Activated naive CD4-positive, alpha-beta T cell treated with anti-CD3 and anti-CD28 coated beads, Interleukin-2, amount 10 ng/mL, durations not matched to agents 7 days and 5 days (primary cell): ENCODE measurements around the gene CXADR.

ENCODE experiments used
- CTCF ChIA-PET: fragments of 350-600 bp; sonication (Branson Sonifier 250); formaldehyde crosslinking; loops from one replicate; lab custom pipeline; 2021; ENCODE audit warnings: antibody characterized with exemption; lab: Charles Lee
- DNase-seq: peaks from one replicate; pipeline ENCODE4 v3.0.0-alpha.2; 2020
- H3K27ac Mint-ChIP-seq: one replicate; pipeline ENCODE4 v1.8.0; 2021; ENCODE audit warnings: mild to moderate bottlenecking, moderate library complexity, mixed read lengths
- H3K27me3 Mint-ChIP-seq: one replicate; pipeline ENCODE4 v1.8.0; 2021; ENCODE audit warnings: mild to moderate bottlenecking, mixed read lengths
- H3K36me3 Mint-ChIP-seq: one replicate; pipeline ENCODE4 v1.8.0; 2021; ENCODE audit warnings: mixed read lengths
- H3K4me1 Mint-ChIP-seq: one replicate; pipeline ENCODE4 v1.8.0; 2021; ENCODE audit warnings: mixed read lengths
- H3K4me3 Mint-ChIP-seq: one replicate; pipeline ENCODE4 v1.8.0; 2021; ENCODE audit warnings: mild to moderate bottlenecking, moderate library complexity, mixed read lengths
- H3K9me3 Mint-ChIP-seq: one replicate; pipeline ENCODE4 v1.8.0; 2021; ENCODE audit warnings: mixed read lengths

The CXADR gene

GRCh38 chr21:17540530-17540929, 27.7 kb downstream of the CXADR start:
- H3K4me1 Mint-ChIP-seq, result no peaks in the 10 kb centered on the region
- CTCF ChIA-PET, result no interaction called here
- no peaks in the 10 kb centered on the region for H3K36me3 Mint-ChIP-seq

GRCh38 chr21:17542371-17543011, 29.6 kb downstream of the CXADR start:
- H3K36me3 Mint-ChIP-seq, result no peaks in the 10 kb centered on the region
- no peak for DNase-seq
- no peak overlapping the region for H3K27ac Mint-ChIP-seq
- no peak overlapping the region for H3K4me3 Mint-ChIP-seq
- no peaks in the 10 kb centered on the region for H3K27me3 Mint-ChIP-seq
- CTCF ChIA-PET, result interaction anchor here (0.7 to 1.2 kb wide), 2 partner anchors 12 to 156 kb away, joined by 3 read pairs; no protein-coding TSS in a partner anchor
- H3K4me1 Mint-ChIP-seq, result no peaks in the 10 kb centered on the region
- H3K9me3 Mint-ChIP-seq, result no peaks in the 10 kb centered on the region

More at GRCh38 chr21:17540530-17540929, 27.7 kb downstream of the CXADR start:
- no peak for DNase-seq
- H3K27me3 Mint-ChIP-seq, result no peaks in the 10 kb centered on the region
- H3K4me3 Mint-ChIP-seq, result no peak overlapping the region
- no peak overlapping the region for H3K27ac Mint-ChIP-seq
- H3K9me3 Mint-ChIP-seq, result no peaks in the 10 kb centered on the region

GRCh38 chr21:17545007-17545406, 32.2 kb downstream of the CXADR start:
- Mint-ChIP-seq H3K27me3 (no peaks in the 10 kb centered on the region), H3K36me3 (no peaks in the 10 kb centered on the region), H3K27ac (no peak overlapping the region), H3K9me3 (no peaks in the 10 kb centered on the region), H3K4me3 (no peak overlapping the region), H3K4me1 (no peaks in the 10 kb centered on the region)
- CTCF ChIA-PET, result no interaction called here
- no peak for DNase-seq

- Mint-ChIP-seq H3K9me3 (no peaks in the 10 kb centered on the region), H3K27ac (no peak overlapping the region), H3K4me3 (no peak overlapping the region), H3K27me3 (no peaks in the 10 kb centered on the region), H3K36me3 (no peaks in the 10 kb centered on the region), H3K4me1 (no peaks in the 10 kb centered on the region)
- CTCF ChIA-PET, result no interaction called here
- DNase-seq, result no peak
Measured at GRCh38 chr21:17548262-17548661, 35.4 kb downstream of the CXADR start.

GRCh38 chr21:17550671-17551308, 37.9 kb downstream of the CXADR start:
- H3K4me1 Mint-ChIP-seq, result no peaks in the 10 kb centered on the region
- DNase-seq, result no peak
- no peaks in the 10 kb centered on the region for H3K27me3 Mint-ChIP-seq
- H3K27ac Mint-ChIP-seq, result no peak overlapping the region
- H3K4me3 Mint-ChIP-seq, result no peak overlapping the region
- CTCF ChIA-PET, result no interaction called here
- no peaks in the 10 kb centered on the region for H3K36me3 Mint-ChIP-seq
- H3K9me3 Mint-ChIP-seq, result no peaks in the 10 kb centered on the region

- Mint-ChIP-seq H3K27me3 (no peaks in the 10 kb centered on the region), H3K4me3 (no peak overlapping the region), H3K9me3 (no peaks in the 10 kb centered on the region), H3K4me1 (no peaks in the 10 kb centered on the region), H3K27ac (no peak overlapping the region), H3K36me3 (no peaks in the 10 kb centered on the region)
- no peak for DNase-seq
- CTCF ChIA-PET, result interaction anchor here (1.0 kb wide), 1 partner anchor 41 kb away, joined by 3 read pairs; no protein-coding TSS in a partner anchor
Measured at GRCh38 chr21:17552410-17552809, 39.6 kb downstream of the CXADR start.

GRCh38 chr21:17554120-17554519, 41.3 kb downstream of the CXADR start:
- H3K4me1 Mint-ChIP-seq, result no peaks in the 10 kb centered on the region
- no peak for DNase-seq
- H3K36me3 Mint-ChIP-seq, result no peaks in the 10 kb centered on the region
- H3K4me3 Mint-ChIP-seq, result no peak overlapping the region
- CTCF ChIA-PET, result interaction anchor here (0.9 to 1.3 kb wide), 2 partner anchors 12 to 167 kb away, joined by 3 to 11 read pairs; no protein-coding TSS in a partner anchor
- no peaks in the 10 kb centered on the region for H3K9me3 Mint-ChIP-seq
- no peaks in the 10 kb centered on the region for H3K27me3 Mint-ChIP-seq
- H3K27ac Mint-ChIP-seq, result no peak overlapping the region

- H3K36me3 Mint-ChIP-seq, result no peaks in the 10 kb centered on the region
- no peak overlapping the region for H3K4me3 Mint-ChIP-seq
- H3K27ac Mint-ChIP-seq, result no peak overlapping the region
- no peaks in the 10 kb centered on the region for H3K27me3 Mint-ChIP-seq
- CTCF ChIA-PET, result interaction anchor here (0.9 to 1.3 kb wide), 2 partner anchors 13 to 168 kb away, joined by 3 to 11 read pairs; no protein-coding TSS in a partner anchor
- DNase-seq, result no peak
- H3K9me3 Mint-ChIP-seq, result no peaks in the 10 kb centered on the region
- no peaks in the 10 kb centered on the region for H3K4me1 Mint-ChIP-seq
Measured at GRCh38 chr21:17554679-17555465, 42.0 kb downstream of the CXADR start.

GRCh38 chr21:17560377-17561025, 47.7 kb downstream of the CXADR start:
- Mint-ChIP-seq H3K27me3 (no peaks in the 10 kb centered on the region), H3K9me3 (no peaks in the 10 kb centered on the region), H3K36me3 (no peaks in the 10 kb centered on the region), H3K27ac (no peak overlapping the region), H3K4me1 (no peaks in the 10 kb centered on the region), H3K4me3 (no peak overlapping the region)
- CTCF ChIA-PET, result no interaction called here
- DNase-seq, result no peak

- no peaks in the 10 kb centered on the region for H3K36me3 Mint-ChIP-seq
- no peak overlapping the region for H3K4me3 Mint-ChIP-seq
- CTCF ChIA-PET, result interaction anchor here (2.9 kb wide), 1 partner anchor 14 kb away, joined by 8 read pairs; no protein-coding TSS in a partner anchor
- H3K27me3 Mint-ChIP-seq, result no peaks in the 10 kb centered on the region
- no peak for DNase-seq
- no peaks in the 10 kb centered on the region for H3K4me1 Mint-ChIP-seq
- H3K9me3 Mint-ChIP-seq, result no peaks in the 10 kb centered on the region
- no peak overlapping the region for H3K27ac Mint-ChIP-seq
Measured at GRCh38 chr21:17570786-17571185, 57.9 kb downstream of the CXADR start.

GRCh38 chr21:17572431-17572830, 59.6 kb downstream of the CXADR start:
- H3K27ac Mint-ChIP-seq, result no peak overlapping the region
- no peaks in the 10 kb centered on the region for H3K27me3 Mint-ChIP-seq
- no peak for DNase-seq
- H3K36me3 Mint-ChIP-seq, result no peaks in the 10 kb centered on the region
- H3K4me3 Mint-ChIP-seq, result no peak overlapping the region
- H3K9me3 Mint-ChIP-seq, result no peaks in the 10 kb centered on the region
- no peaks in the 10 kb centered on the region for H3K4me1 Mint-ChIP-seq
- CTCF ChIA-PET, result no interaction called here

GRCh38 chr21:17575076-17575475, 62.2 kb downstream of the CXADR start:
- CTCF ChIA-PET, result no interaction called here
- Mint-ChIP-seq H3K36me3 (no peaks in the 10 kb centered on the region), H3K9me3 (no peaks in the 10 kb centered on the region), H3K4me1 (no peaks in the 10 kb centered on the region), H3K27ac (no peak overlapping the region), H3K4me3 (no peak overlapping the region), H3K27me3 (no peaks in the 10 kb centered on the region)
- DNase-seq, result no peak

- H3K9me3 Mint-ChIP-seq, result no peaks in the 10 kb centered on the region
- DNase-seq, result no peak
- H3K4me3 Mint-ChIP-seq, result no peak overlapping the region
- no peaks in the 10 kb centered on the region for H3K27me3 Mint-ChIP-seq
- no peaks in the 10 kb centered on the region for H3K36me3 Mint-ChIP-seq
- no peaks in the 10 kb centered on the region for H3K4me1 Mint-ChIP-seq
- CTCF ChIA-PET, result interaction anchor here (1.4 kb wide), 1 partner anchor 9 kb away, joined by 4 read pairs; no protein-coding TSS in a partner anchor
- H3K27ac Mint-ChIP-seq, result no peak overlapping the region
Measured at GRCh38 chr21:17576080-17576835, 63.4 kb downstream of the CXADR start.
